Measurements from ENCODE around the gene FTSJ3.
A peak's percentile ranks its signal among the peaks of the same experiment; 100 is the strongest.

Gene FTSJ3

DNA sequence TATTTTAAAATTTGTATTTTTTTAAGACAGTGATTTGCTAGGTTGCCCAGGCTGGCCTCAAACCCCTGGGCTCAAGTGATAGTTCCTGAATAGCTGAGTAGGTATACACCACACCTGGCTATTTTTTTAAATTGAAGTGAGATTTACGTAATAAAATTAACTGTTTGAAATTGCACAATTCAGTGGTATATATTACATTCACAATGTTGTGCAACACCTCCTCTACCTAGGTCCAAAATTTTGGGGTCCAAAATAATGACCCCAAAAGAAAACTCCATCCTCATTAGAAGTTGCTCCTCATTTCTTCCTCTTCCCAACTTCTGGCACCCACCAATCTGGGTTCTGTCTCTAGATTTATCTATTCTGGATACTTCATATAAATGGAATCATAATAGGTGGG is 18.0 kb upstream of the FTSJ3 start:
- H3K4me3 ChIP-seq (replicated peaks in 1 of 2; ENCODE audit: low read depth in 2 of 2, low read length in 2 of 2), result no peak overlapping the region
- no peak for DNase-seq (ENCODE audit: low read depth in 2 of 2)
- TF ChIP-seq, protein P1, sequence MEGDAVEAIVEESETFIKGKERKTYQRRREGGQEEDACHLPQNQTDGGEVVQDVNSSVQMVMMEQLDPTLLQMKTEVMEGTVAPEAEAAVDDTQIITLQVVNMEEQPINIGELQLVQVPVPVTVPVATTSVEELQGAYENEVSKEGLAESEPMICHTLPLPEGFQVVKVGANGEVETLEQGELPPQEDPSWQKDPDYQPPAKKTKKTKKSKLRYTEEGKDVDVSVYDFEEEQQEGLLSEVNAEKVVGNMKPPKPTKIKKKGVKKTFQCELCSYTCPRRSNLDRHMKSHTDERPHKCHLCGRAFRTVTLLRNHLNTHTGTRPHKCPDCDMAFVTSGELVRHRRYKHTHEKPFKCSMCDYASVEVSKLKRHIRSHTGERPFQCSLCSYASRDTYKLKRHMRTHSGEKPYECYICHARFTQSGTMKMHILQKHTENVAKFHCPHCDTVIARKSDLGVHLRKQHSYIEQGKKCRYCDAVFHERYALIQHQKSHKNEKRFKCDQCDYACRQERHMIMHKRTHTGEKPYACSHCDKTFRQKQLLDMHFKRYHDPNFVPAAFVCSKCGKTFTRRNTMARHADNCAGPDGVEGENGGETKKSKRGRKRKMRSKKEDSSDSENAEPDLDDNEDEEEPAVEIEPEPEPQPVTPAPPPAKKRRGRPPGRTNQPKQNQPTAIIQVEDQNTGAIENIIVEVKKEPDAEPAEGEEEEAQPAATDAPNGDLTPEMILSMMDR (IDR thresholded peaks at IDR 0.05; ENCODE audit: low read depth, low read length), result no peak

DNA sequence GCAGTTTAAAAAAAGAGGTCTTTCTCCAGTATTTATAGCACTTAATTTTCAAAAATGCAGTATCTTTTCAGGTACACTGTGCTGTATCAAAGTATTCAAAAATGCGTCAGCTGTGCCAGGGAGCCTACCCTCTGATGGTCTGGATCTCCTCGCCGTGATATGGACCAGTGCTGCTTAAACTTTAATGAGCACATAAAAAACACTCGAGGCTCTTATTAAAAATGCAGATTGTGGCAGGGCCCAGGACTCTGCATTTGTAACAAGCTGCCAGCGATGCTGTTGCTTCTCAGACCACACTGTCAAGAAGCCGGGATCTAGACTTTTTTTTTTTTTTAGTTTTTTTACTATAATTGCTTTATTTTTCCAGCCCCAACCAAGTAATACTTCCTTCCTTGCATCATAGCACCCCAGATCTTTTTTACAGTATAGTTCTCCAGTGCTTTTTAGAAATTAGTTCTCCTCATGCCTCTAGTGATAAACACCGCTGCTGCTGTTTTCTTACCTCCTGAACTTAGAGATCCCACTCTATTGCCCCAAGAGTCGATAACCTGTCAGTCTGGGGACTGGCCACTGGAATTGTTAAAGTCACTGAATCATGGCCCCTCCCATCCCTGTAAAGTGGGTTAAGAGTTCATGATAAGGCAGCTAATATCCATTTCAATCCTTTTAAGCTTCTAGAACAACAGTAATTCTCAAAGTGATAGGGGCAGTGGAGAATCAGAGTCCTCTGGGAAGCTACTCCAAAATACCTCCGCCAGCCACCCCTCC is 16.6 kb upstream of the FTSJ3 start:
- TF ChIP-seq, protein P1 (IDR thresholded peaks at IDR 0.05; ENCODE audit: low read depth, low read length), result no peak
- DNase-seq (ENCODE audit: low read depth in 2 of 2), result peak in 1 of 2 donors; percentile 16
- no peak overlapping the region for H3K4me3 ChIP-seq (replicated peaks in 1 of 2; ENCODE audit: low read depth in 2 of 2, low read length in 2 of 2)

DNA sequence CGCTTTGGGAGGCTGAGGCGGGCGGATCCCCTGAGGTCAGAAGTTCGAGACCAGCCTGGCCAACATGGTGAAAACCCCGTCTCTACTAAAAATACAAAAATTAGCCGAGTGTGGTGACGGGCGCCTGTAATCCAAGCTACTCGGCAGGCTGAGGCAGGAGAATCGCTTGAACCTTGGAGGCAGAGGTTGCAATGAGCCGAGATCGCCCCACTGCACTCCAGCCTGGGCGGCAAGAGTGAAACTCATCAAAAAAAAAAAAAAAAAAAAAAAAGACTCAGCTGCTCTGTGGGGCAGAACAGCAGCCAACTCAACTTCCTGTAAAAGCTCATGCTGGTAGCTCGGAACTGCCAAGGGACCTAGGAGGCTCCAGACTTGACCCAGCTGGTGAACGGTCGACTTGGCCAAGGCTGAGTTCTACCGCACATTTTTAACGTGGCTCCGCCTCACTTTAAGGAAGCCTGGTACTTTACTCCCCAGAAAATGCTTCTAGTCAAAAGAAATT is 16.0 kb upstream of the FTSJ3 start:
- DNase-seq (ENCODE audit: low read depth in 2 of 2), result peak; percentile 90 to 98
- H3K4me3 ChIP-seq (replicated peaks in 1 of 2; ENCODE audit: low read depth in 2 of 2, low read length in 2 of 2), result peak overlapping the region; percentile 42 to 45

DNA sequence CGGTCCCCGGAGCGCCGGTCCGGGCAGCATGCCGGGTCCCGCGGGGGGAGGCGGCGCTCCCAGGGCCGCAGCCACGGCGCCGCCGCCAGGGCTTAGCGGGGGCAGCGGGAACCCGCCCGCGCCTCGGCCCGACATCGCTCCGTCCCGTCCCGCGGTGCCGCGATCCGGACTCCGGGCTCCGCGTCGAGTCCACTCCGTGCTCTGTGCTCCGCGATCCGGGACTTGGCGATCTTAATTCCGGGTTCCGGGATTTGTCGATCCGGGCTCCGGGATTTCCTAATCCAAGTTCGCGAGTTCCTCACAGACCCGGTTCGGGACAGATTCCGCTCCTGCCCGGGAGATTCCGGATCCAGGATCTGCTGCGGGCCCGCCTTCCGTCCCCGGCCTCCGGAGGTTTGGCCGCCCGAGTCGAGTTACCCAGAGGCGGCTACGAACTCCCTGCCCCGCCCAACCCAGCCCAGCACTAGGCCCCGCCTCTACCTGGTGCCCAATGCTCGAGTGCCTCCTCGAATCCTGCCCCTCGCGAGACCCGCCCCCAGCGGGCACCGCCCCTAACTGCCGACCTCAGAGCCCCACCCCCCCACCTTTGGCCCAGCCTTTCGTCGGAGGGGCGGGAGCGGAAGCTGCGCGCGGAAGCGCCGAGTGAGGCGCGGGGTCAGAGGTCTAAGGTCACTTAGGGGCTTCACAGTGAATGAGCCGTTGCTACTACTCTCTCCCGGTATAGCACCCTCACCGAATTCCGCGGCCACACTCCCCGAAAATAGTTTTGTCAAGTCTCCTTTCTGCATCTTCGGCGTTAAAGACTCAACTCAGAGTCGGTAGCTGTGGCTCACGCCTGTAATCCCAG is 15.3 kb upstream of the FTSJ3 start, which contains the start of gene SMARCD2:
SMARCD2 (minus strand) TSS at position 146 of the 847 bp plus-strand sequence; CDS start at position 135, 11 bp downstream.
- H3K4me3 ChIP-seq (replicated peaks in 1 of 2; ENCODE audit: low read depth in 2 of 2, low read length in 2 of 2), result peak within 1 kb of the TSS; percentile 90
- DNase-seq (ENCODE audit: low read depth in 2 of 2), result peak; percentile 99 to 100
- TF ChIP-seq, protein P1 (IDR thresholded peaks at IDR 0.05; ENCODE audit: low read depth, low read length), result no peak

DNA sequence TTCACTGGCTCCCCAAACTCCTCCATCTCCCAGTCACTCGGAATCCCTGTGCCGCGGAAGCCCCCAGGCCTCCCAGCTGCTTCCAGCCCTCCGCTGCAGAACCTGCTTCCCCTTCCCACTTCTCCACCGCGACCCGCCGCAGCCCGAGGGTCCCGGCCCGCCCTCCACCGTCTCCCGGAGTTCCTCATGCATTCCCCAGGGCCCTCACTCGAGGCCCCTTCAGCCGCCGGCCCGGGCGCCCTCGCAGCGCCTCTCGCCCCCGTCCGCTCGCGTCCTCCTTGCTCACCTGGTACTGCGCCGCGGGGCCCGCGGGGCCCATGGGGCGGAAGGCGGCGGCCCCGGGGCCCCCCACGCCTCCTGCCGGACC is 14.7 kb upstream of the FTSJ3 start:
- peak in 1 of 2 donors; percentile 20 for DNase-seq (ENCODE audit: low read depth in 2 of 2)
- TF ChIP-seq, protein P1 (IDR thresholded peaks at IDR 0.05; ENCODE audit: low read depth, low read length), result no peak
- peak overlapping the region; percentile 90 for H3K4me3 ChIP-seq (replicated peaks in 1 of 2; ENCODE audit: low read depth in 2 of 2, low read length in 2 of 2)

DNA sequence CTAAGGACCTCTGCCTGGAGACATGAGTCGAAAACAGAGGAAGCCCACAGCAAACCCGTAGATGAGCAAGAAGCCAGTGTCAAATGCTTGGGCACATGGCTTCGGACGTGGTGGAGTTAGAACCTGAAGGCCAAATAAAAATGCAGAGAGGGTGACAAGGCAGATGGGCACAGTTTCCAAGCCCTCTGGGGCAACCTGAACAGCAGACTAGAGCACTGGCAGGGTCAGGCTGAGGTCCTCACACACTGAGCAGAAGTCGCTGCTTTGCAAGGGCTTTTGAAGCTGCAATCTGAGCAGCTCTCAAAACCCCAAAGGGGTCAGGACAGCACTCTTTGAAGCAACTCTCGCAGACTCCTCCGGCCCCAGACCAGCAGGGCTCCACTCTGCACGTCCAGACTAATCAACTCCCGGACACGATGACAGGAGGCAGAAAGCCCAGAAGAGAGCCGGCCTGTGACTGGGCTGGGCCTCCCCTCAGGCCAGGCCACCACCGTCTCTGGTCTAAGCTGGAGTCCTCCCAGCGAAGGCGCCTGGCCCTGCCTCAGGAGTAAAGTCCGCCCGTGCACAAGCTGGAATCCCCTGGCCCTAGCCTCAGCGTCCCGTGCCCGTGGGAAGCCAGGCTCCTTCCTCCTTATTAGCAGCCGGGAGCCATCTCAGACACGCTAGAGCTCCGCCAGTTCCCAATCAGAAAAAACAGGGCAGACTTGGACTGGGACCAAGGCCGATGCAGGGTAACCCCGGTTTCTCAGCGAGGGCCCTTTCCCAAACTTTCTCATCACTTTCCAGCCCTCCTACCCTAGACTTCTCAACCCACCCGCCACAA is 14.1 kb upstream of the FTSJ3 start:
- H3K4me3 ChIP-seq (replicated peaks in 1 of 2; ENCODE audit: low read depth in 2 of 2, low read length in 2 of 2), result peak overlapping the region; percentile 90
- peak; percentile 45 to 74 for DNase-seq (ENCODE audit: low read depth in 2 of 2)
- TF ChIP-seq, protein P1 (IDR thresholded peaks at IDR 0.05; ENCODE audit: low read depth, low read length), result no peak
